ENCODE measurements around the gene DPH1.

GRCh38 chr17:2090804-2091534 lies 61.0 kb downstream of the DPH1 start:
- TF ChIP-seq, protein P1, sequence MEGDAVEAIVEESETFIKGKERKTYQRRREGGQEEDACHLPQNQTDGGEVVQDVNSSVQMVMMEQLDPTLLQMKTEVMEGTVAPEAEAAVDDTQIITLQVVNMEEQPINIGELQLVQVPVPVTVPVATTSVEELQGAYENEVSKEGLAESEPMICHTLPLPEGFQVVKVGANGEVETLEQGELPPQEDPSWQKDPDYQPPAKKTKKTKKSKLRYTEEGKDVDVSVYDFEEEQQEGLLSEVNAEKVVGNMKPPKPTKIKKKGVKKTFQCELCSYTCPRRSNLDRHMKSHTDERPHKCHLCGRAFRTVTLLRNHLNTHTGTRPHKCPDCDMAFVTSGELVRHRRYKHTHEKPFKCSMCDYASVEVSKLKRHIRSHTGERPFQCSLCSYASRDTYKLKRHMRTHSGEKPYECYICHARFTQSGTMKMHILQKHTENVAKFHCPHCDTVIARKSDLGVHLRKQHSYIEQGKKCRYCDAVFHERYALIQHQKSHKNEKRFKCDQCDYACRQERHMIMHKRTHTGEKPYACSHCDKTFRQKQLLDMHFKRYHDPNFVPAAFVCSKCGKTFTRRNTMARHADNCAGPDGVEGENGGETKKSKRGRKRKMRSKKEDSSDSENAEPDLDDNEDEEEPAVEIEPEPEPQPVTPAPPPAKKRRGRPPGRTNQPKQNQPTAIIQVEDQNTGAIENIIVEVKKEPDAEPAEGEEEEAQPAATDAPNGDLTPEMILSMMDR (IDR thresholded peaks at IDR 0.05 in 8 of 11, conservative IDR thresholded peaks at IDR 0.05 in 3 of 11): peak in 4 of 11 experiments; percentile 36 to 45 (median 40)
- peak in 1 of 3 donors; percentile 50 for TF ChIP-seq POLR2AphosphoS5 (IDR thresholded peaks at IDR 0.05)
- no peak for TF ChIP-seq POLR2A (IDR thresholded peaks at IDR 0.05)

Measured in spleen (tissue), 7 donors.